ENCODE data around the gene WDR82.

- no peak for TF ChIP-seq CTCF (IDR thresholded peaks at IDR 0.05)
- TF ChIP-seq POLR2AphosphoS5 (IDR thresholded peaks at IDR 0.05): no peak
These were observed 38.2 kb downstream of the WDR82 start for GRCh38 chr3:52240059-52240885.

All from upper lobe of left lung (tissue), 4 donors.